Measurements from ENCODE around the gene TGDS.
A peak's percentile ranks its signal among the peaks of the same experiment; 100 is the strongest.
"Not testable (repeated sequence)": the region's sequence is repeated elsewhere in the genome, so short reads cannot be mapped to it uniquely, and the experiment has no call there.

TGDS gene

GRCh38 chr13:94549232-94550061 is 46.5 kb downstream of the TGDS start:
- DNase-seq: peak; percentile 95

GRCh38 chr13:94548821-94549231 is 47.1 kb downstream of the TGDS start:
- DNase-seq: peak; percentile 76

- peak; percentile 29 for DNase-seq
Measured at GRCh38 chr13:94548382-94548781, 47.6 kb downstream of the TGDS start.

GRCh38 chr13:94546061-94546839 is 49.7 kb downstream of the TGDS start:
- no peak for DNase-seq

GRCh38 chr13:94544922-94545321 is 51.0 kb downstream of the TGDS start:
- no peak for DNase-seq

- no peak for DNase-seq
Measured at GRCh38 chr13:94542917-94543316, 53.0 kb downstream of the TGDS start.

- DNase-seq: no peak
Measured at GRCh38 chr13:94537740-94538630, 58.0 kb downstream of the TGDS start.

- no peak for DNase-seq
Measured at GRCh38 chr13:94535775-94536174, 60.2 kb downstream of the TGDS start.

- DNase-seq: no peak
Measured at GRCh38 chr13:94535231-94535630, 60.7 kb downstream of the TGDS start.

- DNase-seq: no peak
Measured at GRCh38 chr13:94534166-94534565, 61.8 kb downstream of the TGDS start.

GRCh38 chr13:94532278-94532677 is 63.7 kb downstream of the TGDS start:
- DNase-seq: not testable (repeated sequence)

GRCh38 chr13:94526956-94527355 is 69.0 kb downstream of the TGDS start:
- not testable (repeated sequence) for DNase-seq

GRCh38 chr13:94525781-94526180 is 70.2 kb downstream of the TGDS start:
- no peak for DNase-seq

GRCh38 chr13:94524407-94524806 is 71.5 kb downstream of the TGDS start:
- DNase-seq: no peak

All from NCI-H1694 treated with DMSO at 0.1 percent for 48 hours (cell line).